NOMO-1 (cell line): Measurements from ENCODE around the gene CNPY2.
"Not testable (repeated sequence)": the region's sequence is repeated elsewhere in the genome, so short reads cannot be mapped to it uniquely, and the experiment has no call there.

Experiments used
- DNase-seq, 2 experiments: peaks; one replicate each; lab custom pipeline; 2025; ENCODE audit not compliant: unreplicated experiment in 2 of 2; lab: John Stamatoyannopoulos, UW

CNPY2 gene

GRCh38 chr12:56299308-56299852, 16.4 kb downstream of the CNPY2 start:
- peak; percentile 20 to 36 for DNase-seq

DNA sequence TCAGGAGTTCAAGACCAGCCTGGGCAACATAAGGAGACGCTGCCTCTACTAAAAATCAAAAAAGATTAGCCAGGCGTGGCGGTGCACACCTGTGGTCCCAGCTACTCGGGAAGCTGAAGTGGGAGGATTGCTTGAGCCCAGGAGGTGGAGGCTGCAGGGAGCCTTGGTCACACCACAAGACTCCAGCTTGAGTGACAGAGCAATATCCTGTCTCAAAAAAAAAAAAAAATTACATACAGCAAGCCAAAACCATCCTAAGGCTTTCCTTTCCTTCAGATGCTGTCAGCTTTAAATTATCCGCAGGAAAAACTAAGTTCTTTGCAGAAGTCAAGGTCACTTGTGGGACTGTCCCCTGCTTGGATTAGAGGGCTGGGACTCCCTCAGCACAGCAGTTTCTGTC, 17.0 kb downstream of the CNPY2 start:
- no peak for DNase-seq

DNA sequence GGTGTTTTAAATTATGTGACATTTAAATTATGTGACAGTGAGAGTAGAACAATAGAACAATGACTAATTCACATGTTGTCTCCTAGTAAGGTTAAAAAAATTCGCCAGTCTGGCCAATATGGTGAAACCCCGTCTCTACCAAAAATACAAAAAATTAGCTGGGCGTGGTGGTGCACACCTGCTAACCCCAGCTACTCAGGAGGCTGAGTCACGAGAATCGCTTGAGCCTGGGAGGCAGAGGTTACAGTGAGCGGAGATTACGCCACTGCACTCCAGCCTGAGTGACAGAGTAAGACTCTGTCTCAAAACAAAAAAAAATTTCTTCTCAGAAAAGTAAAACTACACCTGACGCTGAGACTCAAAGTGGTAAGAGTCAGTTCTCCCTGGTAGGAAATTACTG, 18.4 kb downstream of the CNPY2 start:
- DNase-seq: no peak

- peak; percentile 27 to 50 for DNase-seq
Observed at GRCh38 chr12:56296295-56296694, 19.5 kb downstream of the CNPY2 start.

DNA sequence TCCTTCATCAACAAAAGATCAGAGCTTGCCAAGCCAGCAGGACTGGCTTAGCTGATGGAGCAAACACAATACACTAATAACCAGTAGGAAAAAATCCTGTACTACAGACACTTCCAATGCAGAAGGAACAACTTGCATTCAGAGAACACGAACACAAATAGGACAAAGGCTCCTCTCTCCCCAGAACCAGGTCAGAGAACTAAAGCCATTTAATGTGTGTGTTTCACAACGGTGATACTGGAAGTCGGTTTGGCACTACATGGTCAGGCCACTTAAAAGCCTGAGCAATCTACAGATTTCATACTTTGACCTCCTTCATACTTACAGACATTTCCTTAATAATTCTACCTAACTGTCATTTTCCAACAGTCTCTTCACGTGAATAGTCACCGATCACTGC, 22.0 kb downstream of the CNPY2 start:
- no peak for DNase-seq

- peak; percentile 14 to 37 for DNase-seq
Observed at GRCh38 chr12:56288705-56289387, 26.9 kb downstream of the CNPY2 start.

GRCh38 chr12:56286044-56286830, 29.6 kb downstream of the CNPY2 start:
- DNase-seq: no peak

DNA sequence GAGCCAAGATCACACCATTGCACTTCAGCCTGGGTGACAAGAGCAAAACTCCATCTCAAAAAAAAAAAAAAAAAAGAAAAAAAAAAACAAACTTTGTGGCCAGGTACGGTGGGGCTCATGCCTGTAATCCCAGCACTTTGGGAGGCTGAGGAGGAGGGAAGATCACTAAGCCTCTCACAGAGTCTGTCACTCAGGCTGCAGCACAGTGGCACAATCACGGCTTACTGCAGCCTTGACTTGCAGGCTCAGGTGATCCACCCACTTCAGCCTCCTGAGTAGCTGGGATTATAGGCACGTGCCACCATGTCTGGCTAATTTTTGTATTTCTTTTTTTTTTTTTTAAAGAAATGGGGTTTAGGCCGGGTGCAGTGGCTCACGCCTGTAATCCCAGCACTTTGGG, 31.5 kb downstream of the CNPY2 start:
- not testable (repeated sequence) for DNase-seq

- DNase-seq: no peak
Observed at GRCh38 chr12:56282579-56282978, 33.2 kb downstream of the CNPY2 start.

DNA sequence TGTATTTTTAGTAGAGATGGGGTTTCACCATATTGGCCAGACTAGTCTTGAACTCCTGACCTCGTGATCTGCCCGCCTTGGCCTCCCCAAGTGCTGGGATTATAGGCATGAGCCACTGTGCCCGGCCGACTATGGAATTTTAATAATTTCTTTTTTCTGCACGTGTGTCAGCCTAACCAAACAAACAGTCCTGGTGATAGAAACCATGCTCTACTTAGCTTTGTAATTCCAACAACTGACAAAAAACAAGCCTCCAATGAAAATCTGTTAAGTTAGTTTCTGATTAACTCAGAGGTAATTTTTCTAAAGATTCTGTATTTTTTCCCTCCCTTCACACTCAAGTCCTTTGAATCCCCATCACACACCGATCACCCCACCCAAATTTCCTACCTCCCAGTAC, 33.8 kb downstream of the CNPY2 start:
- no peak for DNase-seq

- DNase-seq: no peak
Observed at GRCh38 chr12:56280849-56281248, 34.9 kb downstream of the CNPY2 start.

- no peak for DNase-seq
Observed at GRCh38 chr12:56278905-56279304, 36.9 kb downstream of the CNPY2 start.

DNA sequence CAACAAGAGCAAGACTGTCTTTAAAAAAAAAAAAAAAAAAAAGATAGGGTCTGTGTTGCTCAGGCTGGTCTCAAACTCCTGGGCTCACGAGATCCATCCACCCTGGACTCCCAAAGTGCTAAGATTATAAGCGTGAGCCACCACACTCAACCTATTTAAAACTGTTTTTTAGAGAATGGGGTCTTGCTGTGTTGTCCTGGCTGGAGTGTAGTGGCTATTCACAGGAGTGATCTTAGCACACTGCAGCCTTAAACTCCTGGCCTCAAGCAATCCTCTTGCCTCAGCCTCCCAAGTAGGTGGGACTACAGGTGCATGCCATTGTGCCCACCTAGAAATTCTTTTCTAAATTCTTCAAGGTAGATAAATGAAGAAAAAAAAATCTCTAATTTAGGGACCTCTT, 41.5 kb downstream of the CNPY2 start:
- DNase-seq: no peak

DNA sequence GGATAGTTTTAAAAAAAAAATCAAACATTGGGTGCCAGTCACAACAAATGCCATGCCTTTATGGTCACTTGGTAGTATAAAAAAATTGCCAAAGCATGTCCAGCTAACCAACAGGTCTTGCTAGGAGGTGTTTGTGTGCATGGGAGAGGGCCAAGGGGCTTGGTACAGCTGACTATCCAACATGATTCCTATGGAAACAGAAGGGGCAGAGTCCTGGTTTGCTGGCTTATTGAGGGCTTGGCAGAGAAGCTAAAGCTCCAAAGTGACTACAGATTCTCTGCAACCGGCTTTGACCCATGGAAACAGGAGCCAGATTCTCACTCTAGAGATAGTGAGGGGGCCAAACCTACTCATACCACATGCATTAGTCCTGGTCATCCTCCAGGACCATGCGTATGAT, 43.3 kb downstream of the CNPY2 start:
- not testable (repeated sequence) for DNase-seq

GRCh38 chr12:56271031-56271430, 44.8 kb downstream of the CNPY2 start:
- peak in 1 of 2 experiments; percentile 17 for DNase-seq

- DNase-seq: no peak
Observed at GRCh38 chr12:56267443-56268071, 48.2 kb downstream of the CNPY2 start.

GRCh38 chr12:56266693-56267442, 48.9 kb downstream of the CNPY2 start, which contains the start of gene COQ10A:
Gene COQ10A (plus strand): TSS chr12:56266942. CDS start chr12:56267119, 177 bp downstream.
- peak; percentile 80 to 85 for DNase-seq

- DNase-seq: not testable (repeated sequence)
Observed at GRCh38 chr12:56266068-56266692, 49.6 kb downstream of the CNPY2 start.

- not testable (repeated sequence) for DNase-seq
Observed at GRCh38 chr12:56262955-56263354, 52.8 kb downstream of the CNPY2 start.
